ENCODE data around the gene CD44.

DNA sequence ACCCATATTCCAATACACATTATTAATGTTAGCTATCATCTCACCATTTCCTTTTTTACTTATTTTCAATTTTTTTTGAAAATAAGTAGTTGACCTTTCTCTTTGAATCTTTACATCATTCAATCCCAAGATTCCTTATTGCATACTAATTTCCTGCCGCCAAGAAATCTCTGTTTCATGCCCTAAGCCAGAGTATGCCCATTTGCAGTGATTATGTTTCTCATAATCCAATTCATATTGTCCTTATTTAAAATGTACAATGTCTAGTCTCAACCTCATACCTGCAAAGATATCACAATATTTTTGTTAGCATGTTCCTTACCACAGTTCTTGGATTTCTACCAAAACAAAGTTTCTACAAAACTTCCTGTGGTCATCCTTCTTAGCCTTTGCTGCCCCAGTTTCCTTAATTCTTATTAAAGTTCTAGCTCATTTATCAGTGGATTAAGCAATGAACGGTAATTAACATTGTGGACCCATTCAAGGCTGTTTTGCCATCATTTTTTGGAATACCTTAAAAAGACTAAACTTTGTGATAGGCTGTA is 75.3 kb downstream of the CD44 start:
- TF ChIP-seq, protein P1, sequence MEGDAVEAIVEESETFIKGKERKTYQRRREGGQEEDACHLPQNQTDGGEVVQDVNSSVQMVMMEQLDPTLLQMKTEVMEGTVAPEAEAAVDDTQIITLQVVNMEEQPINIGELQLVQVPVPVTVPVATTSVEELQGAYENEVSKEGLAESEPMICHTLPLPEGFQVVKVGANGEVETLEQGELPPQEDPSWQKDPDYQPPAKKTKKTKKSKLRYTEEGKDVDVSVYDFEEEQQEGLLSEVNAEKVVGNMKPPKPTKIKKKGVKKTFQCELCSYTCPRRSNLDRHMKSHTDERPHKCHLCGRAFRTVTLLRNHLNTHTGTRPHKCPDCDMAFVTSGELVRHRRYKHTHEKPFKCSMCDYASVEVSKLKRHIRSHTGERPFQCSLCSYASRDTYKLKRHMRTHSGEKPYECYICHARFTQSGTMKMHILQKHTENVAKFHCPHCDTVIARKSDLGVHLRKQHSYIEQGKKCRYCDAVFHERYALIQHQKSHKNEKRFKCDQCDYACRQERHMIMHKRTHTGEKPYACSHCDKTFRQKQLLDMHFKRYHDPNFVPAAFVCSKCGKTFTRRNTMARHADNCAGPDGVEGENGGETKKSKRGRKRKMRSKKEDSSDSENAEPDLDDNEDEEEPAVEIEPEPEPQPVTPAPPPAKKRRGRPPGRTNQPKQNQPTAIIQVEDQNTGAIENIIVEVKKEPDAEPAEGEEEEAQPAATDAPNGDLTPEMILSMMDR (IDR thresholded peaks at IDR 0.05; ENCODE audit: low read depth, low read length, missing input control), result no peak
- TF ChIP-seq GABPA (IDR thresholded peaks at IDR 0.05 in 1 of 2, conservative IDR thresholded peaks at IDR 0.05 in 1 of 2), result no peak
